ENCODE data around the gene NPAS3. TPM values are rescaled to one million over a fixed set of nuclear protein-coding genes. Genes with fewer than 3 reads are reported as not detected.

Gene NPAS3
- total RNA-seq, 4 donors from 2014 or later: 1.5 to 12.3 (median 3.4) TPM

- Histone ChIP-seq H3K27ac (no peak overlapping the region), H3K9me3 (no peaks in the 10 kb centered on the region), H3K36me3 (no peaks in the 10 kb centered on the region), H3K27me3 (no peaks in the 10 kb centered on the region), H3K4me1 (no peaks in the 10 kb centered on the region), H3K4me3 (no peak overlapping the region)
- no peak for TF ChIP-seq EP300 (IDR thresholded peaks at IDR 0.05)
- no peak for TF ChIP-seq CTCF (IDR thresholded peaks at IDR 0.05)
- no peak for TF ChIP-seq POLR2A (IDR thresholded peaks at IDR 0.05)
- 86 to 88% methylated on average over 3 of the region's 3 CpGs for WGBS, 2 donors
- no peak for DNase-seq (ENCODE audit: low spot score in 2 of 2)
Observed at GRCh38 chr14:33515899-33516298, 577.2 kb downstream of the NPAS3 start.

DNA sequence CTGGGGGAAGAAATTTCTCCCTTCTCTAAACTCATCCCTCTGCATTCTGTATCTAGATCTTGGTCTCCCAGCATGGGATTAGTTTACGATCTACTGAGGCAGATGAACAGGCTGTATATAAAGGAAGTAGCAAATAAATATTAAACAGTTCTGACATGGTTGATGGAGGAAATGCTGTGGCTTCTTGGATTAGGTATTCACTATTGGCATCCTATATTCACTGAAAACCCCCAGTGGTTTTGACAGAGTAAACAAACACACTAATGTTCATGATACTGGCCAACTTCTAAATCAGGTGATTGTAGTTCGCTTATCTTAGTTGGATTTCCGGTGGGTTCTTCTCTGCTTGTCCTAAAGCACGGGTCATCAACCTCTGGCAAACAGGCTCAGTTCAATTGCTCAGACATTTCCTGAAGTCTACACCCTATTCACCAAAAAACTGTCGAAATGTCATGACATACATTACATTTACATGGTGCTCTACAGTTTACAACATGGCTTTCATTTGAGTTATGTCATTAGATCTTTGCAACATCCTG, 578.3 kb downstream of the NPAS3 start:
- WGBS, 2 donors: 90 to 92% methylated on average over 5 of the region's 5 CpGs
- no peak for DNase-seq (ENCODE audit: low spot score in 2 of 2)
- no peaks in the 10 kb centered on the region for H3K4me1 ChIP-seq
- H3K27ac ChIP-seq: no peak overlapping the region
- no peak for TF ChIP-seq CTCF (IDR thresholded peaks at IDR 0.05)
- TF ChIP-seq EP300 (IDR thresholded peaks at IDR 0.05): no peak
- no peak for TF ChIP-seq POLR2A (IDR thresholded peaks at IDR 0.05)
- no peaks in the 10 kb centered on the region for H3K9me3 ChIP-seq
- no peak overlapping the region for H3K4me3 ChIP-seq
- no peaks in the 10 kb centered on the region for H3K27me3 ChIP-seq
- H3K36me3 ChIP-seq: no peaks in the 10 kb centered on the region

- Histone ChIP-seq H3K27me3 (no peaks in the 10 kb centered on the region), H3K36me3 (no peaks in the 10 kb centered on the region)
Observed at GRCh38 chr14:33521192-33521591, 582.5 kb downstream of the NPAS3 start.

GRCh38 chr14:33524244-33524643, 585.6 kb downstream of the NPAS3 start:
- H3K4me1 ChIP-seq: no peaks in the 10 kb centered on the region

More at GRCh38 chr14:33521192-33521591, 582.5 kb downstream of the NPAS3 start:
- Histone ChIP-seq H3K4me3 (no peak overlapping the region), H3K4me1 (no peaks in the 10 kb centered on the region), H3K27ac (no peak overlapping the region), H3K9me3 (no peaks in the 10 kb centered on the region)
- no peak for DNase-seq (ENCODE audit: low spot score in 2 of 2)
- no peak for TF ChIP-seq EP300 (IDR thresholded peaks at IDR 0.05)
- TF ChIP-seq CTCF (IDR thresholded peaks at IDR 0.05): no peak
- TF ChIP-seq POLR2A (IDR thresholded peaks at IDR 0.05): no peak
- 68 to 76% methylated on average over 2 of the region's 2 CpGs for WGBS, 2 donors

DNA sequence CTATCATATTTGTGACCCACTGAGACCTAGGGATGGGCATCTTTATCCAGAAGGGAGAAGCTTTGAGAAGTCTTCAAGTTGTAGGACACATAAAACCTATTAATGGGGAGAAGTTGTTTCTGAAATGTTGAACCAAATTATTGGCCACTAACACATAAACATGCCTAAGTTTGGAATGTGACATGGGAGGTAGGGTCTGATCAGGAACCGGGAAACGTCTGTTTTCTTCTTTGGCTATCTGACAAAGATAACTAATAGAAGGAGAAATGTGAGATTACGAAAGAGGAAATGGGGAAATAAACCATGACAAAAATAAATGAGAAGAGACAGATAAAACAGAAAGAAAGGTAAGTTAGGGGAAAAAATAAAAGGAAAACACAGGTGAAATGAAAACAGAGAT, 586.9 kb downstream of the NPAS3 start:
- Histone ChIP-seq H3K4me3 (no peak overlapping the region), H3K36me3 (no peaks in the 10 kb centered on the region), H3K27me3 (no peaks in the 10 kb centered on the region), H3K27ac (no peak overlapping the region), H3K9me3 (no peaks in the 10 kb centered on the region), H3K4me1 (no peaks in the 10 kb centered on the region)
- no peak for DNase-seq (ENCODE audit: low spot score in 2 of 2)
- 29 to 36% methylated on average over 3 of the region's 3 CpGs for WGBS, 2 donors
- TF ChIP-seq POLR2A (IDR thresholded peaks at IDR 0.05) (no peak), EP300 (IDR thresholded peaks at IDR 0.05) (no peak), CTCF (IDR thresholded peaks at IDR 0.05) (no peak)

More at GRCh38 chr14:33524244-33524643, 585.6 kb downstream of the NPAS3 start:
- H3K36me3 ChIP-seq: no peaks in the 10 kb centered on the region
- H3K27me3 ChIP-seq: no peaks in the 10 kb centered on the region
- no peak overlapping the region for H3K4me3 ChIP-seq
- TF ChIP-seq CTCF (IDR thresholded peaks at IDR 0.05): no peak
- no peak for TF ChIP-seq POLR2A (IDR thresholded peaks at IDR 0.05)
- TF ChIP-seq EP300 (IDR thresholded peaks at IDR 0.05): no peak
- WGBS, 2 donors: 88 to 97% methylated on average over 1 of the region's 1 CpG
- no peaks in the 10 kb centered on the region for H3K9me3 ChIP-seq
- no peak overlapping the region for H3K27ac ChIP-seq
- no peak for DNase-seq (ENCODE audit: low spot score in 2 of 2)

All from tibial nerve (tissue), 4 donors.